ENCODE measurements around the gene SH3RF3. TPM values are rescaled to one million over a fixed set of nuclear protein-coding genes. Genes with fewer than 3 reads are reported as not detected.

The SH3RF3 gene
- total RNA-seq, 1 experiment from 2014 or later: 0.98 TPM

DNA sequence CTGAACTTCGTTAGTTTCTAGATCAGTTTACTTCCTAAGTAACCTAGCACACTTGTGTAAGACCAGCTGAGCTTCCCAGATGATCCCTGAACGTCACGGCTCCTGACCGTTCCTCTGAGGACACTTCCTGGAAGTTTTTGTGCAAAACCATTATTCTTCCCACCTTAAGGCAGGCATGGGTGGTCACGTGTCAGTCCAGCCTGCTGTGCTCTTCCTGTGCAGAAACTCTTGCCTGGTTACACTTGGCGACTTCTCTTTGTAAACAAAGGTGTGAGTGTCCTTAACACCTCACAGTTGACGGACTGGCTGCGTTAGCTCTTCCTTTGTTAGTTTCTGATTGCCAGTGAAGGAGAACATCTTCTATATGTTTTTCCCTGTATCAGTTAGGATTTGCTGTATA is 118.3 kb downstream of the SH3RF3 start:
- H3K36me3 Mint-ChIP-seq (ENCODE audit: insufficient read depth, unreplicated experiment): no peaks in the 10 kb centered on the region

DNA sequence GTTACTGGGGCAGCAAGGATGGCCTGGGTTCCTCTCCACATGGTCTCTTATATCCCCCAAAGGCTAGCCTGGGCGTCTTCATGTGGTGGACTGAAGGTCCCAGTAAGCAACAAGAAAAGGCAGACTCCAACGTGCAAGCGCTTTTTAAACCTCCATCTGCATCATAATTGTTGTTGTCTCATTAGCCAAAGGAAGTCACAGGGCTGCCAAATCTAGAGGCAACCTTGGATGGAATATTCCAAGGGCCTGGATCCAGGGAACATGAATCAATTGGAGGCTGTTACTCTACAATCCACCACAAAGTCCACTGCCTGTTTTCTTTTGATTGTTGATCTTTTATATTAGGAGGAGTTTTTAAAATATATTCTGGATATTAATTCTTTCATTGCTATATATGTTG is 118.8 kb downstream of the SH3RF3 start:
- BruUV-seq (replicated peaks): no TSS peak
- TF ChIP-seq, protein P1, sequence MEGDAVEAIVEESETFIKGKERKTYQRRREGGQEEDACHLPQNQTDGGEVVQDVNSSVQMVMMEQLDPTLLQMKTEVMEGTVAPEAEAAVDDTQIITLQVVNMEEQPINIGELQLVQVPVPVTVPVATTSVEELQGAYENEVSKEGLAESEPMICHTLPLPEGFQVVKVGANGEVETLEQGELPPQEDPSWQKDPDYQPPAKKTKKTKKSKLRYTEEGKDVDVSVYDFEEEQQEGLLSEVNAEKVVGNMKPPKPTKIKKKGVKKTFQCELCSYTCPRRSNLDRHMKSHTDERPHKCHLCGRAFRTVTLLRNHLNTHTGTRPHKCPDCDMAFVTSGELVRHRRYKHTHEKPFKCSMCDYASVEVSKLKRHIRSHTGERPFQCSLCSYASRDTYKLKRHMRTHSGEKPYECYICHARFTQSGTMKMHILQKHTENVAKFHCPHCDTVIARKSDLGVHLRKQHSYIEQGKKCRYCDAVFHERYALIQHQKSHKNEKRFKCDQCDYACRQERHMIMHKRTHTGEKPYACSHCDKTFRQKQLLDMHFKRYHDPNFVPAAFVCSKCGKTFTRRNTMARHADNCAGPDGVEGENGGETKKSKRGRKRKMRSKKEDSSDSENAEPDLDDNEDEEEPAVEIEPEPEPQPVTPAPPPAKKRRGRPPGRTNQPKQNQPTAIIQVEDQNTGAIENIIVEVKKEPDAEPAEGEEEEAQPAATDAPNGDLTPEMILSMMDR (IDR thresholded peaks at IDR 0.05; ENCODE audit: insufficient read depth in 1 of 2, low read depth in 1 of 2, low read length in 1 of 2, severe bottlenecking in 1 of 2, unreplicated experiment in 1 of 2): no peak
- peaks cover 8% of the 10 kb centered on the region for H3K4me1 Mint-ChIP-seq (ENCODE audit: low read depth, unreplicated experiment)
- Histone ChIP-seq H3K36me3 (ENCODE audit: control insufficient read depth, insufficient read depth, low read length) (no peaks in the 10 kb centered on the region), H3K4me3 (ENCODE audit: low read depth, low read length) (no peak overlapping the region), H3K27me3 (replicated peaks; ENCODE audit: control insufficient read depth, insufficient read depth, low read length) (no peaks in the 10 kb centered on the region), H3K9me3 (no peaks in the 10 kb centered on the region), H3K4me1 (no peaks in the 10 kb centered on the region)
- intact Hi-C loops (cut with micrococcal nuclease; ENCODE audit: unreplicated experiment): no loop called here
- H3K36me3 Mint-ChIP-seq (ENCODE audit: insufficient read depth, unreplicated experiment): no peaks in the 10 kb centered on the region
- no peak overlapping the region for H3K27ac Mint-ChIP-seq (ENCODE audit: unreplicated experiment)
- peaks cover 10% of the 10 kb centered on the region for H3K27me3 Mint-ChIP-seq (ENCODE audit: insufficient read depth, unreplicated experiment)
- ChIA-PET POLR2A (no interaction called here), CTCF (no interaction called here)
- H3K4me3 Mint-ChIP-seq (ENCODE audit: unreplicated experiment): no peak overlapping the region
- DNase-seq: no peak
- H3K9me3 Mint-ChIP-seq (ENCODE audit: unreplicated experiment): no peaks in the 10 kb centered on the region

More for the DNA sequence above, 118.3 kb downstream of the SH3RF3 start:
- BruUV-seq (replicated peaks): no TSS peak
- no peak for DNase-seq
- no peaks in the 10 kb centered on the region for H3K36me3 ChIP-seq (ENCODE audit: control insufficient read depth, insufficient read depth, low read length)
- peaks cover 10% of the 10 kb centered on the region for H3K27me3 Mint-ChIP-seq (ENCODE audit: insufficient read depth, unreplicated experiment)
- ChIA-PET POLR2A (no interaction called here), CTCF (no interaction called here)
- intact Hi-C loops (cut with micrococcal nuclease; ENCODE audit: unreplicated experiment): no loop called here
- H3K9me3 ChIP-seq: no peaks in the 10 kb centered on the region
- no peak overlapping the region for H3K4me3 Mint-ChIP-seq (ENCODE audit: unreplicated experiment)
- no peaks in the 10 kb centered on the region for H3K9me3 Mint-ChIP-seq (ENCODE audit: unreplicated experiment)
- H3K4me1 ChIP-seq: no peaks in the 10 kb centered on the region
- H3K27ac Mint-ChIP-seq (ENCODE audit: unreplicated experiment): no peak overlapping the region
- TF ChIP-seq, protein P1 (IDR thresholded peaks at IDR 0.05; ENCODE audit: insufficient read depth in 1 of 2, low read depth in 1 of 2, low read length in 1 of 2, severe bottlenecking in 1 of 2, unreplicated experiment in 1 of 2): no peak
- H3K27me3 ChIP-seq (replicated peaks; ENCODE audit: control insufficient read depth, insufficient read depth, low read length): no peaks in the 10 kb centered on the region
- H3K4me1 Mint-ChIP-seq (ENCODE audit: low read depth, unreplicated experiment): peaks cover 8% of the 10 kb centered on the region
- no peak overlapping the region for H3K4me3 ChIP-seq (ENCODE audit: low read depth, low read length)

DNA sequence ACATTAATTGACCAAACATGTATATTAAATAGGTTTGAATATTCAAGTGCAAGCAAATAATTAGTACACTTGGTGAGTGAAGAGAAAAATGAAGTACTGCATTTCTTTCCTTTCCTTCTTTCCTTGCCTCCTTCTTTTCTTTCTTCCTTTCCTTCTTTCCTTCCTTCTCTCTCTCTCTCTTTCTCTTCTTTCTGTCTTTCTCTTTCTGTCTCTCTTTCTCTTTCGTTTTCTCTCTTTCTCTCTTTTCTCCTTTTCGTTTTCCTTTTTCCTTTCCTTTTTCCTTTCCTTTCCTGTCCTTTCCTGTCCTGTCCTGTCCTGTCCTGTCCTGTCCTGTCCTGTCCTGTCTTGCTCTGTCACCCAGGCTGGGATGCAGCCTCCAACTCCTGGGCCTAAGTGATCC is 119.6 kb downstream of the SH3RF3 start:
- intact Hi-C loops (cut with micrococcal nuclease; ENCODE audit: unreplicated experiment): no loop called here
- Histone ChIP-seq H3K9me3 (no peaks in the 10 kb centered on the region), H3K4me3 (ENCODE audit: low read depth, low read length) (no peak overlapping the region), H3K27me3 (replicated peaks; ENCODE audit: control insufficient read depth, insufficient read depth, low read length) (no peaks in the 10 kb centered on the region), H3K4me1 (no peaks in the 10 kb centered on the region), H3K36me3 (ENCODE audit: control insufficient read depth, insufficient read depth, low read length) (no peaks in the 10 kb centered on the region)
- Mint-ChIP-seq H3K27ac (ENCODE audit: unreplicated experiment) (no peak overlapping the region), H3K4me3 (ENCODE audit: unreplicated experiment) (no peak overlapping the region), H3K9me3 (ENCODE audit: unreplicated experiment) (no peaks in the 10 kb centered on the region), H3K27me3 (ENCODE audit: insufficient read depth, unreplicated experiment) (peaks cover 7% of the 10 kb centered on the region), H3K4me1 (ENCODE audit: low read depth, unreplicated experiment) (peaks cover 3% of the 10 kb centered on the region), H3K36me3 (ENCODE audit: insufficient read depth, unreplicated experiment) (no peaks in the 10 kb centered on the region)
- POLR2A ChIA-PET: no interaction called here
- DNase-seq: no peak
- CTCF ChIA-PET: no interaction called here
- no TSS peak for BruUV-seq (replicated peaks)
- TF ChIP-seq, protein P1 (IDR thresholded peaks at IDR 0.05; ENCODE audit: insufficient read depth in 1 of 2, low read depth in 1 of 2, low read length in 1 of 2, severe bottlenecking in 1 of 2, unreplicated experiment in 1 of 2): no peak

Data from Caco-2 (cell line).